K562 (cell line): ENCODE results near the gene NDFIP1. TPM values are rescaled to one million over a fixed set of nuclear protein-coding genes. Genes with fewer than 3 reads are reported as not detected.

ENCODE experiments used
- CBFA2T3 ChIP-seq: fragments of 450-650 bp; IDR thresholded peaks from 2 replicates; pipeline ENCODE4 v1.6.1; 2017
- E2F6 ChIP-seq, 2 experiments: IDR thresholded peaks; 2 replicates each; pipeline ENCODE4 v1.6.1; 2011; ENCODE audit warnings: borderline replicate concordance in 1 of 2, control low read depth in 1 of 2, low read depth in 1 of 2, low read length in 1 of 2, mild to moderate bottlenecking in 1 of 2, mixed read lengths in 1 of 2, moderate library complexity in 1 of 2; ENCODE audit not compliant: insufficient read depth in 1 of 2, insufficient read length in 1 of 2, poor library complexity in 1 of 2, severe bottlenecking in 1 of 2; ENCODE audit errors: extremely low read depth in 1 of 2
- HCFC1 ChIP-seq: IDR thresholded peaks from 2 replicates; pipeline ENCODE4 v1.6.1; 2012; ENCODE audit warnings: low read depth, low read length, improper control_type of control experiment
- HDAC6 ChIP-seq: IDR thresholded peaks from 2 replicates; pipeline ENCODE4 v1.6.1; 2012; ENCODE audit warnings: low read depth, mild to moderate bottlenecking, control low read depth, inconsistent platforms, low read length, moderate library complexity
- NFRKB ChIP-seq: fragments of 450-650 bp; IDR thresholded peaks from 2 replicates; pipeline ENCODE4 v1.6.1; 2016; ENCODE audit warnings: low read depth
- PRDM10 ChIP-seq: fragments of 450-650 bp; IDR thresholded peaks from 2 replicates; pipeline ENCODE4 v1.6.1; 2018; ENCODE audit not compliant: partially characterized antibody
- RAD51 ChIP-seq: fragments of 450-650 bp; IDR thresholded peaks from 2 replicates; pipeline ENCODE4 v1.7.1; 2016; ENCODE audit warnings: low read depth, mild to moderate bottlenecking, borderline replicate concordance
- RHOXF2B ChIP-seq: fragments of 250-450 bp; sonication (Bioruptor Pico); conservative IDR thresholded peaks from 2 replicates; pipeline ENCODE4 v1.5.1; 2021
- SAFB2 ChIP-seq: fragments of 200-400 bp; formaldehyde crosslinking; IDR thresholded peaks from 2 replicates; pipeline ENCODE4 v1.6.1; 2018; ENCODE audit warnings: borderline replicate concordance, low read length, low read depth, moderate library complexity; ENCODE audit not compliant: severe bottlenecking
- TBL1XR1 ChIP-seq, 2 experiments: IDR thresholded peaks; 2 replicates each; pipeline ENCODE4 v1.6.1; 2012; ENCODE audit warnings: improper control_type of control experiment in 2 of 2, low read length in 2 of 2, mild to moderate bottlenecking in 1 of 2
- USF2 ChIP-seq: sonication (generic); formaldehyde crosslinking; IDR thresholded peaks from 2 replicates; pipeline ENCODE4 v1.5.0; 2020; ENCODE audit warnings: missing genetic modification reagents
- polyA plus RNA-seq, 8 experiments: library from polyadenylated mRNA; depleted of rRNA in 4 of 8; stranded (reverse) in 5 of 8; unstranded in 3 of 8; fragments of >200 nt; fragmentation: Nextera tagmentation in 2 of 8; fragmentation: Illumina TruSeq in 1 of 8; extraction: Ambion mirVana in 2 of 8; extraction: Trizol in 1 of 8; gene quantifications; 2 replicates each; pipeline versions ENCODE4 v1.2.1 to v1.2.3, GENCODE V29; 2011 to 2014; ENCODE audit warnings: inconsistent platforms in 1 of 8, missing spikeins in 1 of 8
- total RNA-seq, 7 experiments: library from RNA; depleted of rRNA in 6 of 7; stranded (reverse); fragments of >200 nt in 6 of 7; fragmentation: Illumina TruSeq in 2 of 7; extraction: Trizol in 2 of 7; gene quantifications; 2 replicates each; pipeline versions ENCODE4 v1.2.1 to v1.2.3, GENCODE V29; 2011 to 2021; ENCODE audit warnings: low replicate concordance in 1 of 7
- TF ChIP-seq, protein P1 (sequence below): IDR thresholded peaks from 2 replicates; pipeline ENCODE4 v1.6.1; 2014; ENCODE audit warnings: antibody characterized with exemption

The NDFIP1 gene
- total and polyA plus RNA-seq, 9 of the 15 experiments (the other 6 are each of a cell fraction or from before 2014, with no cell fraction given), result 5.3 to 37.5 (median 31.9) TPM

GRCh38 chr5:142109331-142110045, 909 bp downstream of the NDFIP1 start (continued):
- TF ChIP-seq E2F6 (IDR thresholded peaks at IDR 0.05; ENCODE audit: borderline replicate concordance in 1 of 2, extremely low read depth in 1 of 2, insufficient read depth in 1 of 2, insufficient read length in 1 of 2, low read depth in 1 of 2, low read length in 1 of 2, poor library complexity in 1 of 2, severe bottlenecking in 1 of 2) (peak in 1 of 2 experiments; percentile 27), SAFB2 (no peak), NFRKB (peak; percentile 34; the same call in 1 of the 2 replicates), RAD51 (no peak), HCFC1 (no peak), RHOXF2B (CRISPR knock-in tag) (no peak), PRDM10 (peak; percentile 29), HDAC6 (no peak), CBFA2T3 (no peak), USF2 (CRISPR knock-in tag) (no peak), TBL1XR1 (IDR thresholded peaks at IDR 0.05; ENCODE audit: low read length in 2 of 2) (no peak)
- TF ChIP-seq, protein P1, sequence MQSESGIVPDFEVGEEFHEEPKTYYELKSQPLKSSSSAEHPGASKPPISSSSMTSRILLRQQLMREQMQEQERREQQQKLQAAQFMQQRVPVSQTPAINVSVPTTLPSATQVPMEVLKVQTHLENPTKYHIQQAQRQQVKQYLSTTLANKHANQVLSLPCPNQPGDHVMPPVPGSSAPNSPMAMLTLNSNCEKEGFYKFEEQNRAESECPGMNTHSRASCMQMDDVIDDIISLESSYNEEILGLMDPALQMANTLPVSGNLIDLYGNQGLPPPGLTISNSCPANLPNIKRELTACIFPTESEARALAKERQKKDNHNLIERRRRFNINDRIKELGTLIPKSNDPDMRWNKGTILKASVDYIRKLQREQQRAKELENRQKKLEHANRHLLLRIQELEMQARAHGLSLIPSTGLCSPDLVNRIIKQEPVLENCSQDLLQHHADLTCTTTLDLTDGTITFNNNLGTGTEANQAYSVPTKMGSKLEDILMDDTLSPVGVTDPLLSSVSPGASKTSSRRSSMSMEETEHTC, result no peak
- TF ChIP-seq, all 486 proteins: peak for 16
